HCT116 (cell line): ENCODE results near the gene AOC1. TPM values are rescaled to one million over a fixed set of nuclear protein-coding genes. Genes with fewer than 3 reads are reported as not detected.

ENCODE experiments used
- ATAC-seq: fragments of 200-7000 bp; cut with Tn5 transposase; 2 replicates; pipeline ENCODE4 v1.9.1; 2020; ENCODE audit warnings: mild to moderate bottlenecking, moderate library complexity
- BruUV-seq: library from RNA; stranded (reverse); fragments of 400-500 nt; replicated peaks from 2 replicates; lab custom pipeline; 2021; lab: Mats Ljungman, UMichigan
- CTCF ChIA-PET: fragments of 300-600 bp; sonication (Branson Sonifier 250); formaldehyde crosslinking; loops from one replicate; lab custom pipeline; 2021; ENCODE audit warnings: antibody characterized with exemption; lab: Charles Lee
- POLR2A ChIA-PET: fragments of 300-600, 350-600 bp; sonication (Branson Sonifier 250); formaldehyde crosslinking; loops from one replicate; lab custom pipeline; 2021; ENCODE audit warnings: antibody characterized with exemption; lab: Charles Lee
- RAD21 ChIA-PET, 2 experiments: fragments of 300-600 bp; sonication (Branson Sonifier 250); formaldehyde crosslinking; loops; one replicate each; lab custom pipeline; 2023; ENCODE audit warnings: low total read pairs in 2 of 2; ENCODE audit not compliant: uncharacterized antibody in 2 of 2, unreplicated experiment in 2 of 2, low non-redundant PET in 1 of 2; lab: Charles Lee
- DNase-seq: peaks from one replicate; pipeline ENCODE4 v3.0.0-alpha.2; 2010; ENCODE audit warnings: low read depth, low spot score
- H2AFZ ChIP-seq: fragments of 200-600 bp; shearing (Covaris generic), sonication (generic); 2 replicates; pipeline ENCODE4 v1.6.1; 2017; ENCODE audit warnings: low read depth, mixed run types, mixed read lengths, antibody characterized with exemption, low read length; ENCODE audit not compliant: poor library complexity, severe bottlenecking
- H3K27ac ChIP-seq: 2 replicates; pipeline ENCODE4 v1.5.1; 2012; ENCODE audit warnings: low read depth, low read length
- H3K27me3 ChIP-seq: fragments of 200-600 bp; sonication (generic); 2 replicates; pipeline ENCODE4 v1.6.1; 2016; ENCODE audit warnings: mixed run types, low read length, mixed read lengths; ENCODE audit not compliant: insufficient read depth
- H3K36me3 ChIP-seq, 2 experiments: fragments of 200-500 bp in 1 of 2; fragments of 200-600 bp in 1 of 2; sonication (Bioruptor generic) in 1 of 2; sonication (generic) in 1 of 2; 2 replicates each; pipeline versions ENCODE4 v1.5.1 to v1.6.1; 2014 to 2016; ENCODE audit warnings: low read length in 2 of 2, inconsistent platforms in 1 of 2, mixed read lengths in 1 of 2, mixed run types in 1 of 2; ENCODE audit not compliant: insufficient read depth in 2 of 2, control insufficient read depth in 1 of 2
- H3K4me1 ChIP-seq, 2 experiments: fragments of 200-600 bp in 1 of 2; sonication (generic) in 1 of 2; 2 replicates each; pipeline versions ENCODE4 v1.5.1 to v1.6.1; 2012 to 2017; ENCODE audit warnings: low read length in 2 of 2, inconsistent platforms in 1 of 2, mild to moderate bottlenecking in 1 of 2, mixed read lengths in 1 of 2, mixed run types in 1 of 2, moderate library complexity in 1 of 2; ENCODE audit not compliant: insufficient read depth in 2 of 2, control insufficient read depth in 1 of 2
- H3K4me2 ChIP-seq: fragments of 200-600 bp; sonication (generic); 2 replicates; pipeline ENCODE4 v1.6.1; 2017; ENCODE audit warnings: mixed run types, low read length, mixed read lengths
- H3K4me3 ChIP-seq, 2 experiments: fragments of 200-600 bp in 1 of 2; sonication (generic) in 1 of 2; replicated peaks in 1 of 2; 2 replicates each; pipeline ENCODE4 v1.5.1; 2011 to 2016; ENCODE audit warnings: low read length in 2 of 2, control low read depth in 1 of 2, low read depth in 1 of 2, mild to moderate bottlenecking in 1 of 2, mixed read lengths in 1 of 2, mixed run types in 1 of 2
- H3K79me2 ChIP-seq: fragments of 200-600 bp; sonication (generic); 2 replicates; pipeline ENCODE4 v1.6.1; 2017; ENCODE audit warnings: mild to moderate bottlenecking, mixed run types, low read length, moderate library complexity, mixed read lengths; ENCODE audit not compliant: insufficient read depth
- H3K9ac ChIP-seq: fragments of 200-600 bp; sonication (generic); 2 replicates; pipeline ENCODE4 v1.6.1; 2016; ENCODE audit warnings: low read length, mixed read lengths
- H3K9me2 ChIP-seq: fragments of 200-600 bp; sonication (generic), shearing (Covaris generic); 2 replicates; pipeline ENCODE4 v1.6.1; 2017; ENCODE audit warnings: mixed run types, mild to moderate bottlenecking, moderate library complexity; ENCODE audit not compliant: insufficient read depth
- H3K9me3 ChIP-seq, 2 experiments: fragments of 200-500 bp in 1 of 2; fragments of 200-600 bp in 1 of 2; sonication (Bioruptor generic) in 1 of 2; sonication (generic) in 1 of 2; 2 replicates each; pipeline ENCODE4 v1.6.1; 2014 to 2017; ENCODE audit warnings: low read length in 2 of 2, mixed read lengths in 2 of 2, inconsistent platforms in 1 of 2, low read depth in 1 of 2, mild to moderate bottlenecking in 1 of 2, mixed run types in 1 of 2, moderate library complexity in 1 of 2; ENCODE audit not compliant: control insufficient read depth in 1 of 2, insufficient read depth in 1 of 2
- H4K20me1 ChIP-seq: fragments of 200-600 bp; sonication (generic), shearing (Covaris generic); 2 replicates; pipeline ENCODE4 v1.6.1; 2017; ENCODE audit warnings: mixed run types, mild to moderate bottlenecking, moderate library complexity; ENCODE audit not compliant: insufficient read depth
- CEBPB ChIP-seq: IDR thresholded peaks from 2 replicates; pipeline ENCODE4 v1.6.1; 2012; ENCODE audit warnings: low read depth
- JUND ChIP-seq: IDR thresholded peaks from 2 replicates; pipeline ENCODE4 v1.6.1; 2012
- POLR2A ChIP-seq: IDR thresholded peaks from 2 replicates; pipeline ENCODE4 v1.7.0; 2011; ENCODE audit warnings: borderline replicate concordance; ENCODE audit not compliant: insufficient read depth, insufficient read length; ENCODE audit errors: extremely low read depth
- POLR2AphosphoS5 ChIP-seq: IDR thresholded peaks from 2 replicates; pipeline ENCODE4 v1.6.1; 2011; ENCODE audit warnings: mild to moderate bottlenecking, low read depth, low read length, moderate library complexity
- RAD21 ChIP-seq: IDR thresholded peaks from 2 replicates; pipeline ENCODE4 v1.6.1; 2012; ENCODE audit warnings: low read depth, mild to moderate bottlenecking
- SIN3A ChIP-seq: IDR thresholded peaks from 2 replicates; pipeline ENCODE4 v1.6.1; 2012; ENCODE audit warnings: low read depth
- YY1 ChIP-seq: IDR thresholded peaks from 2 replicates; pipeline ENCODE4 v1.6.1; 2011; ENCODE audit warnings: low read length, low read depth, moderate library complexity, mild to moderate bottlenecking; ENCODE audit not compliant: insufficient replicate concordance; ENCODE audit errors: extremely low read depth
- intact Hi-C: fragments of 100-400 bp; cut with micrococcal nuclease; formaldehyde crosslinking; loops from 2 replicates; pipeline ENCODE4 v1.10.0; 2022
- total RNA-seq: library from RNA; stranded (reverse); gene quantifications from one replicate; pipeline ENCODE4 v1.2.1, GENCODE V29; 2021; ENCODE audit not compliant: unreplicated experiment
- TF ChIP-seq, protein P1 (sequence below): IDR thresholded peaks from 2 replicates; pipeline ENCODE4 v1.6.1; 2012; ENCODE audit warnings: low read depth
- TF ChIP-seq, protein P2 (sequence below), 3 experiments: fragments of 200-600 bp in 1 of 3; sonication (generic) in 1 of 3; IDR thresholded peaks in 2 of 3; conservative IDR thresholded peaks in 1 of 3; 2 replicates each; pipeline ENCODE4 v1.5.1; 2012 to 2017; ENCODE audit warnings: low read depth in 2 of 3, low read length in 2 of 3, antibody characterized with exemption in 1 of 3, borderline replicate concordance in 1 of 3, control low read depth in 1 of 3, mild to moderate bottlenecking in 1 of 3, mixed read lengths in 1 of 3, mixed run types in 1 of 3, moderate library complexity in 1 of 3; ENCODE audit not compliant: insufficient read depth in 1 of 3
- TF ChIP-seq, protein P3 (sequence below): IDR thresholded peaks from 2 replicates; pipeline ENCODE4 v1.6.1; 2011; ENCODE audit warnings: mild to moderate bottlenecking, low read length, moderate library complexity; ENCODE audit not compliant: insufficient replicate concordance; ENCODE audit errors: extremely low read depth

AOC1 gene
- total RNA-seq, 1 experiment from 2014 or later: 0.37 TPM

DNA sequence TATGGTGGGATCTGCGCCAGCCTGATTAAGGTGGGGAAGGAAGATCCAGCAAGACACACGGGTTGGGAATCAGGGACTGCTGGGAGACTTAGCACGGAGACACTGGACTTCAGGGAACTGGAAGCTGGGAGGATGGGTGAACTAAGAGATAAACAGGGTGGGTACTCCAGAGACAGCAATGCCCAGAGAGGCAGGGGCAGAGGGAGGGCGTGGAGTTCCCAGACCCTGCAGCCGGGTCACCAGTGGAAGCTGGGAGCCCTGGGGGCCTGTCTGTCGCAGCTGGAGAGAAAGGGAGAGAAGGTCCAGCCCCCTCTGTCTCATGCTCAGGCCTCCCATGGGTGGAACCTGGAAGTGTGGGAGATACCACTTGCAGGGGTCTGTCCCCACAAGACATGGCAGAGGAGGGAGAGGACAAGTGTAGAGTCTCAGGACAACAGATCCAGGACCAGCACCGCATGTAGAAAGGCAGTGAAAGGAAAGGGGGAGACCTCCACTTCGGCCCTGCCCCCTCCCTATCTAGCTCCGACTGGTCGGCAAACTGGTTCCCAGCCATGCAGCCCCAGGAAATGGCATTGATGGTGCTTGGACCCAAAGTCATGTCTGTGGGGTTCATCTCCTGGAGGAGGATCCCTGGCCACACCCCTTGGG, 44.4 kb downstream of the AOC1 start:
- CTCF ChIA-PET: no interaction called here
- no peak for ATAC-seq
- H3K4me1 ChIP-seq: peaks cover 0 to 12% of the 10 kb centered on the region in 2 experiments; a peak in 2 of 4 replicates
- RAD21 ChIA-PET: no interaction called here
- no peaks in the 10 kb centered on the region for H3K9me2 ChIP-seq
- H4K20me1 ChIP-seq: no peaks in the 10 kb centered on the region
- no TSS peak for BruUV-seq
- TF ChIP-seq RAD21 (no peak), SIN3A (no peak), YY1 (no peak), POLR2AphosphoS5 (no peak), CEBPB (no peak), JUND (no peak), POLR2A (no peak)
- TF ChIP-seq, protein P1, sequence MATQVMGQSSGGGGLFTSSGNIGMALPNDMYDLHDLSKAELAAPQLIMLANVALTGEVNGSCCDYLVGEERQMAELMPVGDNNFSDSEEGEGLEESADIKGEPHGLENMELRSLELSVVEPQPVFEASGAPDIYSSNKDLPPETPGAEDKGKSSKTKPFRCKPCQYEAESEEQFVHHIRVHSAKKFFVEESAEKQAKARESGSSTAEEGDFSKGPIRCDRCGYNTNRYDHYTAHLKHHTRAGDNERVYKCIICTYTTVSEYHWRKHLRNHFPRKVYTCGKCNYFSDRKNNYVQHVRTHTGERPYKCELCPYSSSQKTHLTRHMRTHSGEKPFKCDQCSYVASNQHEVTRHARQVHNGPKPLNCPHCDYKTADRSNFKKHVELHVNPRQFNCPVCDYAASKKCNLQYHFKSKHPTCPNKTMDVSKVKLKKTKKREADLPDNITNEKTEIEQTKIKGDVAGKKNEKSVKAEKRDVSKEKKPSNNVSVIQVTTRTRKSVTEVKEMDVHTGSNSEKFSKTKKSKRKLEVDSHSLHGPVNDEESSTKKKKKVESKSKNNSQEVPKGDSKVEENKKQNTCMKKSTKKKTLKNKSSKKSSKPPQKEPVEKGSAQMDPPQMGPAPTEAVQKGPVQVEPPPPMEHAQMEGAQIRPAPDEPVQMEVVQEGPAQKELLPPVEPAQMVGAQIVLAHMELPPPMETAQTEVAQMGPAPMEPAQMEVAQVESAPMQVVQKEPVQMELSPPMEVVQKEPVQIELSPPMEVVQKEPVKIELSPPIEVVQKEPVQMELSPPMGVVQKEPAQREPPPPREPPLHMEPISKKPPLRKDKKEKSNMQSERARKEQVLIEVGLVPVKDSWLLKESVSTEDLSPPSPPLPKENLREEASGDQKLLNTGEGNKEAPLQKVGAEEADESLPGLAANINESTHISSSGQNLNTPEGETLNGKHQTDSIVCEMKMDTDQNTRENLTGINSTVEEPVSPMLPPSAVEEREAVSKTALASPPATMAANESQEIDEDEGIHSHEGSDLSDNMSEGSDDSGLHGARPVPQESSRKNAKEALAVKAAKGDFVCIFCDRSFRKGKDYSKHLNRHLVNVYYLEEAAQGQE: no peak
- TF ChIP-seq, protein P2, sequence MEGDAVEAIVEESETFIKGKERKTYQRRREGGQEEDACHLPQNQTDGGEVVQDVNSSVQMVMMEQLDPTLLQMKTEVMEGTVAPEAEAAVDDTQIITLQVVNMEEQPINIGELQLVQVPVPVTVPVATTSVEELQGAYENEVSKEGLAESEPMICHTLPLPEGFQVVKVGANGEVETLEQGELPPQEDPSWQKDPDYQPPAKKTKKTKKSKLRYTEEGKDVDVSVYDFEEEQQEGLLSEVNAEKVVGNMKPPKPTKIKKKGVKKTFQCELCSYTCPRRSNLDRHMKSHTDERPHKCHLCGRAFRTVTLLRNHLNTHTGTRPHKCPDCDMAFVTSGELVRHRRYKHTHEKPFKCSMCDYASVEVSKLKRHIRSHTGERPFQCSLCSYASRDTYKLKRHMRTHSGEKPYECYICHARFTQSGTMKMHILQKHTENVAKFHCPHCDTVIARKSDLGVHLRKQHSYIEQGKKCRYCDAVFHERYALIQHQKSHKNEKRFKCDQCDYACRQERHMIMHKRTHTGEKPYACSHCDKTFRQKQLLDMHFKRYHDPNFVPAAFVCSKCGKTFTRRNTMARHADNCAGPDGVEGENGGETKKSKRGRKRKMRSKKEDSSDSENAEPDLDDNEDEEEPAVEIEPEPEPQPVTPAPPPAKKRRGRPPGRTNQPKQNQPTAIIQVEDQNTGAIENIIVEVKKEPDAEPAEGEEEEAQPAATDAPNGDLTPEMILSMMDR (IDR thresholded peaks at IDR 0.05 in 2 of 3, conservative IDR thresholded peaks at IDR 0.05 in 1 of 3; ENCODE audit: borderline replicate concordance in 1 of 3, insufficient read depth in 1 of 3, low read depth in 2 of 3, low read length in 2 of 3): no peak
- TF ChIP-seq, protein P3, sequence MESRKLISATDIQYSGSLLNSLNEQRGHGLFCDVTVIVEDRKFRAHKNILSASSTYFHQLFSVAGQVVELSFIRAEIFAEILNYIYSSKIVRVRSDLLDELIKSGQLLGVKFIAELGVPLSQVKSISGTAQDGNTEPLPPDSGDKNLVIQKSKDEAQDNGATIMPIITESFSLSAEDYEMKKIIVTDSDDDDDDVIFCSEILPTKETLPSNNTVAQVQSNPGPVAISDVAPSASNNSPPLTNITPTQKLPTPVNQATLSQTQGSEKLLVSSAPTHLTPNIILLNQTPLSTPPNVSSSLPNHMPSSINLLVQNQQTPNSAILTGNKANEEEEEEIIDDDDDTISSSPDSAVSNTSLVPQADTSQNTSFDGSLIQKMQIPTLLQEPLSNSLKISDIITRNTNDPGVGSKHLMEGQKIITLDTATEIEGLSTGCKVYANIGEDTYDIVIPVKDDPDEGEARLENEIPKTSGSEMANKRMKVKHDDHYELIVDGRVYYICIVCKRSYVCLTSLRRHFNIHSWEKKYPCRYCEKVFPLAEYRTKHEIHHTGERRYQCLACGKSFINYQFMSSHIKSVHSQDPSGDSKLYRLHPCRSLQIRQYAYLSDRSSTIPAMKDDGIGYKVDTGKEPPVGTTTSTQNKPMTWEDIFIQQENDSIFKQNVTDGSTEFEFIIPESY: no peak
- no peak overlapping the region for H3K4me3 ChIP-seq
- H2AFZ ChIP-seq: no peak overlapping the region
- POLR2A ChIA-PET: no interaction called here
- no peak overlapping the region for H3K27ac ChIP-seq
- H3K9ac ChIP-seq: no peak overlapping the region
- H3K27me3 ChIP-seq: no peaks in the 10 kb centered on the region
- intact Hi-C loops: loop anchor here (5.0 kb wide), 1 partner anchor 121 kb away; no protein-coding TSS in a partner anchor
- no peaks in the 10 kb centered on the region for H3K79me2 ChIP-seq
- no peak for DNase-seq
- H3K4me2 ChIP-seq: no peak overlapping the region
- H3K9me3 ChIP-seq: peaks cover 0 to 9% of the 10 kb centered on the region in 2 experiments; a peak in 1 of 4 replicates
- H3K36me3 ChIP-seq: no peaks in the 10 kb centered on the region
